Endothelial cell (in vitro differentiated cells): Measurements from ENCODE around the gene MEF2D. TPM values are rescaled to one million over a fixed set of nuclear protein-coding genes. Genes with fewer than 3 reads are reported as not detected.

Experiments used
- DNase-seq: peaks from one replicate; pipeline ENCODE4 v3.0.0; 2021; ENCODE audit warnings: low spot score
- H3K27ac Mint-ChIP-seq: one replicate; pipeline ENCODE4 v1.8.0; 2021; ENCODE audit warnings: mixed read lengths, inconsistent platforms; ENCODE audit not compliant: unreplicated experiment
- H3K27me3 Mint-ChIP-seq: one replicate; pipeline ENCODE4 v1.8.0; 2021; ENCODE audit warnings: mild to moderate bottlenecking, moderate library complexity, mixed read lengths, inconsistent platforms; ENCODE audit not compliant: unreplicated experiment
- H3K36me3 Mint-ChIP-seq: one replicate; pipeline ENCODE4 v1.8.0; 2021; ENCODE audit warnings: mild to moderate bottlenecking, low read depth, mixed read lengths, inconsistent platforms; ENCODE audit not compliant: unreplicated experiment
- H3K4me1 Mint-ChIP-seq: one replicate; pipeline ENCODE4 v1.8.0; 2021; ENCODE audit warnings: mild to moderate bottlenecking, mixed read lengths, inconsistent platforms; ENCODE audit not compliant: unreplicated experiment
- H3K4me3 Mint-ChIP-seq: one replicate; pipeline ENCODE4 v1.8.0; 2021; ENCODE audit warnings: mild to moderate bottlenecking, mixed read lengths, inconsistent platforms; ENCODE audit not compliant: unreplicated experiment
- H3K9me3 Mint-ChIP-seq: one replicate; pipeline ENCODE4 v1.8.0; 2021; ENCODE audit warnings: mixed read lengths, inconsistent platforms; ENCODE audit not compliant: unreplicated experiment
- total RNA-seq: library from RNA; stranded (reverse); fragmentation: NEBNext Ultra II Directional; extraction: Animal tissue kit (Norgen Biotek cat#: 25700); gene quantifications from one replicate; pipeline ENCODE4 v1.2.1, GENCODE V29; 2021; ENCODE audit not compliant: unreplicated experiment
- TF ChIP-seq, protein P1 (sequence below): fragments of 200-600 bp; sonication (generic); IDR thresholded peaks from one replicate; pipeline ENCODE4 v1.5.0; 2021; ENCODE audit warnings: antibody characterized with exemption; ENCODE audit not compliant: unreplicated experiment

The MEF2D gene
- total RNA-seq, 1 donor from 2014 or later = 45.2 TPM

DNA sequence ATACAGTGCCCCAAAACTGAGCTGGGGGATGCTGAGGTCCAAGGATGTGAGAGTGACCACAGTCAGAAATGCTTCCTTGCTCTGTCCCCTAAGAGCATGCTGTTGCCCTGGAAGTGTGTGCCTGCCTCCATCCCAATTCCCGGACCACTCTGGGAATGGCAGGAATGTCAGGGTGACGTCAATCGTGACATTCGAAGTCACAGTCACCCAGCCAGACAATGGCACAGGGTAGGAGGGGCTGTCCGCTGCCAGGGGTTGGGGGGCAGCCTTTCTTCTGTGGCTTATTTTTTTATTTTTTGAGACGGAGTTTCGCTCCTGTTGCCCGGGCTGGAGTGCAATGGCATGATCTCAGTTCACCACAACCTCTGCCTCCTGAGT is 22.3 kb downstream of the MEF2D start:
- TF ChIP-seq, protein P1, sequence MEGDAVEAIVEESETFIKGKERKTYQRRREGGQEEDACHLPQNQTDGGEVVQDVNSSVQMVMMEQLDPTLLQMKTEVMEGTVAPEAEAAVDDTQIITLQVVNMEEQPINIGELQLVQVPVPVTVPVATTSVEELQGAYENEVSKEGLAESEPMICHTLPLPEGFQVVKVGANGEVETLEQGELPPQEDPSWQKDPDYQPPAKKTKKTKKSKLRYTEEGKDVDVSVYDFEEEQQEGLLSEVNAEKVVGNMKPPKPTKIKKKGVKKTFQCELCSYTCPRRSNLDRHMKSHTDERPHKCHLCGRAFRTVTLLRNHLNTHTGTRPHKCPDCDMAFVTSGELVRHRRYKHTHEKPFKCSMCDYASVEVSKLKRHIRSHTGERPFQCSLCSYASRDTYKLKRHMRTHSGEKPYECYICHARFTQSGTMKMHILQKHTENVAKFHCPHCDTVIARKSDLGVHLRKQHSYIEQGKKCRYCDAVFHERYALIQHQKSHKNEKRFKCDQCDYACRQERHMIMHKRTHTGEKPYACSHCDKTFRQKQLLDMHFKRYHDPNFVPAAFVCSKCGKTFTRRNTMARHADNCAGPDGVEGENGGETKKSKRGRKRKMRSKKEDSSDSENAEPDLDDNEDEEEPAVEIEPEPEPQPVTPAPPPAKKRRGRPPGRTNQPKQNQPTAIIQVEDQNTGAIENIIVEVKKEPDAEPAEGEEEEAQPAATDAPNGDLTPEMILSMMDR = no peak
- DNase-seq = no peak
- peaks cover 11% of the 10 kb centered on the region for H3K4me1 Mint-ChIP-seq
- no peak overlapping the region for H3K27ac Mint-ChIP-seq
- H3K9me3 Mint-ChIP-seq = no peaks in the 10 kb centered on the region
- H3K4me3 Mint-ChIP-seq = no peak overlapping the region
- H3K36me3 Mint-ChIP-seq = peaks cover 63% of the 10 kb centered on the region
- peaks cover 10% of the 10 kb centered on the region for H3K27me3 Mint-ChIP-seq

DNA sequence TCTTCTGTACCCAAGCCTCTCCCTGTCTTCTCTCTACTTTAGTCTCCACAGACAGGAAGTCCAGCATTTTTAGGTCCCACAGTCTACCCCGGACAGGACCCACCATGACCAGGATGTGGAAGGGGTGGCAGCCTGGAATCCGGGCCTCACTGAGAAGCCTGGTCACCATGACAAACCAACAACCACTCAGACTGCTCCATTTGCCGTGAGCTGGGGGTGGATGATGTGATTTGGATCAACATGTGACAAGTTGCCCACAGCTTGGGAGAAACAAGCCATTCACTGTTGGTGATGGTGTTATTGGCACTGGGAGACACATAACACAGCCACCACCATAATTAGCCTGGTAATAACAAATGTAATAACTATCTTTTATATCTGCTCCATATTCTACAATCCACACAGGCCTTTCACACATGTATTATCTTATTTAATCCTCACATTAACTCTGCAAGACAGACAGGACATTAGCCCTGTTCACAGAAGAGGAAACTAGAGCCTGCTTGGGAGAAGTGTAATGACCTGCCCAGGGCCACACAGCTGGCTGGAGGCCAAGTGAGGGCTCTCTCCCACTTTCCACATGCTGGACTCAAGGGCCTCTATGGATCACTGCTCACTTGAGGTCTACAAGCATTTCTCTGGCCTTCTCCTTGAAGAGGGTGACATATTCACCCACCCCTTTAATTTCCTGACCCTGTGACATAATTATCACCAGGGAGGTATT is 22.9 kb downstream of the MEF2D start:
- TF ChIP-seq, protein P1 = no peak
- H3K27ac Mint-ChIP-seq = no peak overlapping the region
- H3K9me3 Mint-ChIP-seq = no peaks in the 10 kb centered on the region
- peaks cover 66% of the 10 kb centered on the region for H3K36me3 Mint-ChIP-seq
- H3K27me3 Mint-ChIP-seq = peaks cover 10% of the 10 kb centered on the region
- no peak overlapping the region for H3K4me3 Mint-ChIP-seq
- H3K4me1 Mint-ChIP-seq = peaks cover 11% of the 10 kb centered on the region
- no peak for DNase-seq

DNA sequence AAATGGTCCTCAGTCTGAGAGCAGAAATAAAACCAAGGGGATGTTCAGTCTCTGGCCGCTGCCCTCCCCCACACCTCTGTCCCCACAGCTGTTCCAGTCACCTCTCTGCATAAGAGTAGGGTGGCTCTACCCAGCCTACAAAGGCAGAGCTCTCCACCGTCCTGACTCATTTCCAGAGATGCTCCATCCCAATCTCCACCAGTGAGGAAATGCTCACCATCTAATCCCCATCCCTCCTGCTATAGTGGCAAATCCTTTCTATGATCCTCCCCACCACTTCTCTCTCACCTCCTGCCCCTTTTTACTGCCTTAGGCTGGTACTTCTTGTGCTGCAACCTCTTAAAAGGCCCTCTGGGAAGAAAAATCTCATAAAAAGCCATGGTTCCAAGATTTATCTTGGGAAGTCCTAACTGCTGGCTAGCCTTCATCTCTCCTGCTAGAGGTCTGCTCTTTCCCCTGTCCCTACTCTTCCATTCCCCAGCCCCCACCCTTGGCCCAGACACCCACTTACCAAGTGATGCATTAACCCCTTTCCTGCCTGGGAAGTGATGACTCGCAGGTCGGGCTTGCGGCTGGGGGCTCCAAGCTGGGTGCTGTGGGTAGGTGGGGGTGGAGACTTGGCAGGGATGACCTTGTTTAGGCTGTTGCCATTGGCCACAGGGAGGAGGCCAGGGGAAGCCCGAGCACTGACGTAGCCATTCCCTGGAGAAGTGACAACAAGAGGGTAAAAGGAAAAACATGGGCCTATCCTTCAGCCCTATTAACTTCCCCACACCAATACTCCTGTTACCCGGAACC is 23.9 kb downstream of the MEF2D start:
- Mint-ChIP-seq H3K27ac (no peak overlapping the region), H3K9me3 (no peaks in the 10 kb centered on the region), H3K27me3 (peaks cover 10% of the 10 kb centered on the region), H3K36me3 (peaks cover 65% of the 10 kb centered on the region), H3K4me3 (no peak overlapping the region), H3K4me1 (peaks cover 11% of the 10 kb centered on the region)
- TF ChIP-seq, protein P1 = no peak
- no peak for DNase-seq

DNA sequence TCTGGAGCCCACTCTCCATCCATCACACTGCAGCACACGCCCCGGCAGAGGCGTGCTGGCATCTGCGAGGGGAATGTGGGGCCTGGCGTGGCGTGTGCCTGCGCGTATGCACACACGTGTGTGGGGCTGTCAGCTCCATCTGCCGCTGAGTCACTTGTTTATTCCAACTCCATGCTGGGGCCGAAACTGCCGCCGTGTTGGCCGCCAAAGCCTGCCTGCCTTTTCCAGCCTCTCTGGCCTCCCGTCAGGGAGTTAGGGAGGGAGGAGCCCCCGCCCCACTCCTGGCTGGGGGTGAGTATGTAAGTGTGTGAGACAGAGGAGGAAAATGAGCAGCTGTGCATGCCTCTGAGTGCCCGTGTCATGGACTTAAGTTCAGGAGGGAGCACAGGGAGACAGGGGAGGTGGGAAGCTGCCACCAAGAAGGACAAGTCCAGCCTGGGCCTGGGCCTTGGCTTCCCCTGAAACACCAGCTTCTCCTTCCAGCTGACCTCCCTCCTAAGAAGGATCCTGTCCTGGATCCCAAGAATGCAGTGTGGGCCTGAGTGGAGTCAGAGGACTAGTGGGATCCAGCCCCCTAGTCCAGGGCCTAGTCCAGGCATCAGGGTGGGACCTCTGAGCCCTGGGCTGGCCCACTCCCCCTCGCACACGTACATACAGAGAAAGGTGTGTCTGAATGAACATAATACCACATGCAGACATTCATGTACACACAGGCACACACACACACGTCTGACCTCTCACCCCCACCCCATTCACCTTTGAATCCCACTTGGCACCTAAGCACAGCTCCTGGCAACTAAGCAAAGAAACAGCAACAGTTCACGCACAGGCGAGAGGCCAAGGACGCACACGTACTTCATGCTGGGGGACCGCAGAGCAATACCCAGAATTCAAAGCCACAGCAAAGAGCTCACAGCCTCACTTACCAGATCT is 24.7 kb downstream of the MEF2D start:
- Mint-ChIP-seq H3K4me1 (peaks cover 7% of the 10 kb centered on the region), H3K36me3 (peaks cover 62% of the 10 kb centered on the region)
- no peak for DNase-seq

More for the DNA sequence above, 24.7 kb downstream of the MEF2D start:
- TF ChIP-seq, protein P1 = no peak
- H3K9me3 Mint-ChIP-seq = no peaks in the 10 kb centered on the region
- H3K27me3 Mint-ChIP-seq = peaks cover 6% of the 10 kb centered on the region
- H3K4me3 Mint-ChIP-seq = no peak overlapping the region
- H3K27ac Mint-ChIP-seq = no peak overlapping the region
